Cardiac muscle cell (in vitro differentiated cells and primary cell): ENCODE data around the gene PCNX2. TPM values are rescaled to one million over a fixed set of nuclear protein-coding genes. Genes with fewer than 3 reads are reported as not detected.

Experiments
- DNase-seq, 2 donors: peaks; one replicate each; pipeline versions ENCODE4 v3.0.0 to v3.0.0-alpha.2; 2010 to 2017; ENCODE audit warnings: low read depth in 1 of 2, low spot score in 1 of 2
- H3K27ac ChIP-seq: fragments of 200-600 bp; sonication (generic); 2 replicates; pipeline ENCODE4 v1.5.1; 2016
- H3K27me3 ChIP-seq: fragments of 200-600 bp; sonication (generic); 2 replicates; pipeline ENCODE4 v1.6.0; 2016; ENCODE audit warnings: control low read depth
- H3K36me3 ChIP-seq: fragments of 200-600 bp; sonication (generic); 2 replicates; pipeline ENCODE4 v1.5.1; 2016; ENCODE audit warnings: control low read depth
- H3K4me1 ChIP-seq: fragments of 200-600 bp; sonication (generic); 2 replicates; pipeline ENCODE4 v1.8.1; 2017; ENCODE audit warnings: low read depth, mild to moderate bottlenecking, mixed run types
- H3K4me3 ChIP-seq: fragments of 200-600 bp; sonication (generic); 2 replicates; pipeline ENCODE4 v1.5.1; 2016; ENCODE audit warnings: mild to moderate bottlenecking
- H3K9me3 ChIP-seq: fragments of 200-600 bp; sonication (generic); 2 replicates; pipeline ENCODE4 v1.5.1; 2017; ENCODE audit warnings: low read depth, mild to moderate bottlenecking, control low read depth
- polyA plus RNA-seq: library from polyadenylated mRNA; unstranded; fragments of >200 nt; fragmentation: Nextera tagmentation; extraction: Ambion mirVana; gene quantifications from 2 replicates; pipeline ENCODE4 v1.2.1, GENCODE V29; 2016
- total RNA-seq: library from RNA; depleted of rRNA; stranded (reverse); fragments of >200 nt; gene quantifications from 2 replicates; pipeline ENCODE4 v1.2.3, GENCODE V29; 2016
- TF ChIP-seq, protein P1 (sequence below): IDR thresholded peaks from 2 replicates; pipeline ENCODE4 v1.5.1; 2012; ENCODE audit warnings: low read depth, mild to moderate bottlenecking, low read length

The PCNX2 gene
- total and polyA plus RNA-seq, 2 experiments from 2014 or later, result 3.9 to 5.1 TPM

DNA sequence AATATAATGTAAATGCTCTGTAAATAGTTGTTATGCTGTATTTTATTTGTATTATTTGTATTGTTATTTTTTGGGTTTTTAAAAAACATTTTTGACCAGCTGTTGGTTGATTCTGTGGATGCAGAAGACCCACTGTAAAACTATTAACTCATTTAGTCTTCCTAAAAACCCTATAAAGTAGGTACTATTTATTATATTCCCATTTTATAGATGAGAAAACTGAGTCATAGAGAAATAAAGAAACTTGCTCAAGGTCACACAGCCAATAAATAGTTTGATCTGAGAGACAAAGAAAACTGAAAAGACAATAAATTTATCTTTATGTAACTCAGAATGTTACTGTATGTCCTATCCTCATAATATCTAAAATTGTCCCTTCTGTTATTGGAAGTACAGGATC lies 30.8 kb upstream of the PCNX2 start:
- TF ChIP-seq, protein P1, sequence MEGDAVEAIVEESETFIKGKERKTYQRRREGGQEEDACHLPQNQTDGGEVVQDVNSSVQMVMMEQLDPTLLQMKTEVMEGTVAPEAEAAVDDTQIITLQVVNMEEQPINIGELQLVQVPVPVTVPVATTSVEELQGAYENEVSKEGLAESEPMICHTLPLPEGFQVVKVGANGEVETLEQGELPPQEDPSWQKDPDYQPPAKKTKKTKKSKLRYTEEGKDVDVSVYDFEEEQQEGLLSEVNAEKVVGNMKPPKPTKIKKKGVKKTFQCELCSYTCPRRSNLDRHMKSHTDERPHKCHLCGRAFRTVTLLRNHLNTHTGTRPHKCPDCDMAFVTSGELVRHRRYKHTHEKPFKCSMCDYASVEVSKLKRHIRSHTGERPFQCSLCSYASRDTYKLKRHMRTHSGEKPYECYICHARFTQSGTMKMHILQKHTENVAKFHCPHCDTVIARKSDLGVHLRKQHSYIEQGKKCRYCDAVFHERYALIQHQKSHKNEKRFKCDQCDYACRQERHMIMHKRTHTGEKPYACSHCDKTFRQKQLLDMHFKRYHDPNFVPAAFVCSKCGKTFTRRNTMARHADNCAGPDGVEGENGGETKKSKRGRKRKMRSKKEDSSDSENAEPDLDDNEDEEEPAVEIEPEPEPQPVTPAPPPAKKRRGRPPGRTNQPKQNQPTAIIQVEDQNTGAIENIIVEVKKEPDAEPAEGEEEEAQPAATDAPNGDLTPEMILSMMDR, result no peak
- H3K9me3 ChIP-seq, result no peaks in the 10 kb centered on the region
- H3K4me1 ChIP-seq, result peaks cover 5% of the 10 kb centered on the region
- no peak overlapping the region for H3K4me3 ChIP-seq
- no peak for DNase-seq
- peaks cover 28% of the 10 kb centered on the region for H3K27me3 ChIP-seq
- no peak overlapping the region for H3K27ac ChIP-seq
- no peaks in the 10 kb centered on the region for H3K36me3 ChIP-seq

DNA sequence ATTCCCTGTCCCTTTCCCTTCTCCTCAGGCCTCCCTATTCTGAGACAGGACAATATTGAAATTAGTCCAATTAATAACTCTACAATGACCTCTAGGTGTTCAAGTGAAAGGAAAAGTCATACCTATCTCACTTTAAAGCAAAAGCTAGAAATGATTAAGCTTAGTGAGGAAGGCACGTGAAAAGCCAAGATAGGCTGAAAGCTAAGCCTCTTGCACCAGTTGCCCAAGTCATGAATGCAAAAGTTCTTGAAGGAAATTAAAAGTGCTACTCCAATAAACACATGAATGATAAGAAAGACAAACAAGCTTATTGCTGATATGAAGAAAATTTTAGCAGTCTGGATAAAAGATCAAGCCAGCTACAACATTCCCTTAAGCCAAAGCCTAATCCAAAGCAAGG lies 28.2 kb upstream of the PCNX2 start:
- Histone ChIP-seq H3K27ac (no peak overlapping the region), H3K4me1 (peaks cover 1% of the 10 kb centered on the region), H3K4me3 (no peak overlapping the region), H3K36me3 (no peaks in the 10 kb centered on the region), H3K27me3 (peaks cover 12% of the 10 kb centered on the region), H3K9me3 (no peaks in the 10 kb centered on the region)
- TF ChIP-seq, protein P1, result no peak
- no peak for DNase-seq

DNA sequence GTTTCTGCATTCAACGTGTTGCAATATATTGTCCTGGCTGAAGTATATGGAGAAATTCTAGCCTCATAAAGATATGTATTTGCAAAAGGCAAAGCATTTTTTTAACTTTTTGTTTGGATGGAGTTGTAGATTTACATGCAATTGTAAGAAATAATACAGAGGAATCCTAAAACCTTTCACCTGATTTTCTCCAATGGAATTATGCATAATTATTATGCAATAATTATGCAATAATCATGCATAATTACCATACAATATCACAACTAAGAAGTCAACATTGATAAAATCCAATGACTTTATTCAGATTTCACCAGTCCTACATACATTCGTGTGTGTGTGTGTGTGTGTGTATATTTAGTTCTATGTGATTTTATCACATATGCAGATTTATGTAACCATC lies 24.5 kb upstream of the PCNX2 start:
- no peaks in the 10 kb centered on the region for H3K36me3 ChIP-seq
- no peak overlapping the region for H3K27ac ChIP-seq
- no peaks in the 10 kb centered on the region for H3K4me1 ChIP-seq
- TF ChIP-seq, protein P1, result no peak
- no peak overlapping the region for H3K4me3 ChIP-seq
- H3K27me3 ChIP-seq, result peaks cover 5% of the 10 kb centered on the region
- no peaks in the 10 kb centered on the region for H3K9me3 ChIP-seq
- DNase-seq, result no peak

DNA sequence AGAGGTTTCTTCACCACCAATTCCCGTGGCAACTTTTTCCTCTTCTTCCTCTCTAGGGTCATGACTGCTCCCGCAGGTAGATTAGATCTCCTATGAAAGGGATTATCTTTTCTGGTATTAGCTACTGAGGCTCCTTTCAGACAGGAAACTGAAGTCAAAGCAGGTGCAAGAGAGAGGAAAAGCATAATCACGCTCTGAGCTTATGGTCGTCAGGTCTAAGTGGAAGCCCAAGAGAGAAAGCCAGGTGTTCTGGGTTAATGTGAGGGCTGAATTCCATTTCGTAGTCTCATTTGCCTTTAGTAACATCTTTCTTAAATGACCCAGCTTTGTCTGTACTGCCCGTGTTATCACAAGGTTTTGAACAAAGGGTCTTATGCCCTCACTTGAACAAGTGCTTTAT lies 23.7 kb upstream of the PCNX2 start:
- Histone ChIP-seq H3K4me3 (no peak overlapping the region), H3K36me3 (no peaks in the 10 kb centered on the region), H3K9me3 (no peaks in the 10 kb centered on the region), H3K27ac (no peak overlapping the region), H3K4me1 (no peaks in the 10 kb centered on the region), H3K27me3 (peaks cover 5% of the 10 kb centered on the region)
- DNase-seq, result no peak
- TF ChIP-seq, protein P1, result no peak

- Histone ChIP-seq H3K4me3 (no peak overlapping the region), H3K36me3 (no peaks in the 10 kb centered on the region), H3K4me1 (no peaks in the 10 kb centered on the region), H3K27me3 (peaks cover 5% of the 10 kb centered on the region), H3K27ac (no peak overlapping the region), H3K9me3 (no peaks in the 10 kb centered on the region)
- DNase-seq, result no peak
- TF ChIP-seq, protein P1, result no peak
These were observed 20.9 kb upstream of the PCNX2 start for GRCh38 chr1:233316473-233316872.
